Keratinocyte (primary cell): ENCODE results near the gene HMCES. TPM values are rescaled to one million over a fixed set of nuclear protein-coding genes. Genes with fewer than 3 reads are reported as not detected.

Experiments used
- DNase-seq: peaks from one replicate; pipeline ENCODE4 v3.0.0-alpha.2; 2011; ENCODE audit warnings: low read depth, missing footprints, low spot score
- FAIRE-seq: peaks from 2 replicates; lab custom pipeline; 2011; peaks lifted over from hg19 to GRCh38; lab: Jason Lieb, UNC
- H2AFZ ChIP-seq: 2 replicates; pipeline ENCODE4 v1.6.0; 2012; ENCODE audit warnings: low read length, control low read depth, inconsistent platforms; ENCODE audit not compliant: control insufficient read depth
- H3K27ac ChIP-seq: 2 replicates; pipeline ENCODE4 v1.5.1; 2011; ENCODE audit warnings: low read length; ENCODE audit not compliant: control insufficient read depth, insufficient read depth
- H3K27me3 ChIP-seq: 3 replicates; pipeline ENCODE4 v1.6.0; 2011; ENCODE audit warnings: low read length; ENCODE audit not compliant: control insufficient read depth, insufficient read depth; ENCODE audit errors: extremely low read depth
- H3K36me3 ChIP-seq, 2 experiments: 2 replicates in 1 of 2; 3 replicates in 1 of 2; pipeline ENCODE4 v1.5.1; 2011; ENCODE audit warnings: low read length in 2 of 2, mild to moderate bottlenecking in 1 of 2; ENCODE audit not compliant: control insufficient read depth in 2 of 2, insufficient read depth in 2 of 2; ENCODE audit errors: extremely low read depth in 1 of 2
- H3K4me1 ChIP-seq: 3 replicates; pipeline ENCODE4 v1.5.1; 2011; ENCODE audit warnings: low read length; ENCODE audit not compliant: control insufficient read depth, insufficient read depth; ENCODE audit errors: extremely low read depth
- H3K4me2 ChIP-seq: 3 replicates; pipeline ENCODE4 v1.6.0; 2011; ENCODE audit warnings: low read depth, low read length; ENCODE audit not compliant: control insufficient read depth, insufficient read depth; ENCODE audit errors: extremely low read depth
- H3K4me3 ChIP-seq, 3 experiments: fragments of 200-600 bp in 1 of 3; sonication (generic) in 1 of 3; 2 replicates in 2 of 3; 3 replicates in 1 of 3; pipeline ENCODE4 v1.5.1; 2011 to 2016; ENCODE audit warnings: low read length in 3 of 3, mild to moderate bottlenecking in 3 of 3, control low read depth in 2 of 3, inconsistent platforms in 1 of 3, low read depth in 1 of 3, mixed read lengths in 1 of 3, mixed run types in 1 of 3, moderate library complexity in 1 of 3; ENCODE audit not compliant: control insufficient read depth in 2 of 3, insufficient read depth in 2 of 3; ENCODE audit errors: extremely low read depth in 1 of 3
- H3K79me2 ChIP-seq: 2 replicates; pipeline ENCODE4 v1.6.0; 2012; ENCODE audit warnings: low read length; ENCODE audit not compliant: control insufficient read depth, insufficient read depth
- H3K9ac ChIP-seq: 3 replicates; pipeline ENCODE4 v1.6.0; 2011; ENCODE audit warnings: low read length; ENCODE audit not compliant: control insufficient read depth, insufficient read depth; ENCODE audit errors: extremely low read depth
- H3K9me1 ChIP-seq: 3 replicates; pipeline ENCODE4 v1.6.0; 2011; ENCODE audit warnings: low read length; ENCODE audit not compliant: control insufficient read depth, insufficient read depth; ENCODE audit errors: extremely low read depth
- H3K9me3 ChIP-seq: 2 replicates; pipeline ENCODE4 v1.5.1; 2012; ENCODE audit warnings: low read depth, low read length; ENCODE audit not compliant: control insufficient read depth
- H4K20me1 ChIP-seq: 3 replicates; pipeline ENCODE4 v1.6.0; 2011; ENCODE audit warnings: low read length; ENCODE audit not compliant: control insufficient read depth, insufficient read depth; ENCODE audit errors: extremely low read depth
- EZH2 ChIP-seq: IDR thresholded peaks from one replicate; pipeline ENCODE4 v1.6.1; 2012; ENCODE audit warnings: inconsistent platforms, mild to moderate bottlenecking, low read length, moderate library complexity
- dilution Hi-C: fragments of 300-500 bp; cut with MboI; formaldehyde crosslinking; loops from one replicate; pipeline ENCODE4 v1.7.0; 2020; ENCODE audit warnings: low sequenced_read_pairs; ENCODE audit not compliant: extremely low pct_ligation_motif_present
- polyA plus RNA-seq, 5 experiments: library from polyadenylated mRNA; depleted of rRNA in 3 of 5; stranded (reverse) in 3 of 5; stranded (forward) in 1 of 5; unstranded in 1 of 5; fragments of >200 nt; gene quantifications; 1 replicate in 1 of 5; 2 replicates in 3 of 5; 3 replicates in 1 of 5; pipeline versions ENCODE4 v1.2.1 to v1.2.3, GENCODE V29; 2011 to 2012; ENCODE audit warnings: missing spikeins in 2 of 5, low read depth in 1 of 5, low replicate concordance in 1 of 5
- TF ChIP-seq, protein P1 (sequence below), 3 experiments: IDR thresholded peaks in 1 of 3; conservative IDR thresholded peaks in 1 of 3; optimal IDR thresholded peaks in 1 of 3; 2 replicates in 2 of 3; 3 replicates in 1 of 3; pipeline versions ENCODE3 to v1.5.1; 2011; ENCODE audit warnings: low read length in 3 of 3, mild to moderate bottlenecking in 3 of 3, moderate library complexity in 2 of 3, control low read depth in 1 of 3, inconsistent platforms in 1 of 3; ENCODE audit not compliant: insufficient read depth in 2 of 3; ENCODE audit errors: extremely low read depth in 1 of 3

The HMCES gene
- polyA plus RNA-seq, 1 donor (not counting 4 experiments of a cell fraction or from before 2014, with no cell fraction given), result 54.6 TPM

DNA sequence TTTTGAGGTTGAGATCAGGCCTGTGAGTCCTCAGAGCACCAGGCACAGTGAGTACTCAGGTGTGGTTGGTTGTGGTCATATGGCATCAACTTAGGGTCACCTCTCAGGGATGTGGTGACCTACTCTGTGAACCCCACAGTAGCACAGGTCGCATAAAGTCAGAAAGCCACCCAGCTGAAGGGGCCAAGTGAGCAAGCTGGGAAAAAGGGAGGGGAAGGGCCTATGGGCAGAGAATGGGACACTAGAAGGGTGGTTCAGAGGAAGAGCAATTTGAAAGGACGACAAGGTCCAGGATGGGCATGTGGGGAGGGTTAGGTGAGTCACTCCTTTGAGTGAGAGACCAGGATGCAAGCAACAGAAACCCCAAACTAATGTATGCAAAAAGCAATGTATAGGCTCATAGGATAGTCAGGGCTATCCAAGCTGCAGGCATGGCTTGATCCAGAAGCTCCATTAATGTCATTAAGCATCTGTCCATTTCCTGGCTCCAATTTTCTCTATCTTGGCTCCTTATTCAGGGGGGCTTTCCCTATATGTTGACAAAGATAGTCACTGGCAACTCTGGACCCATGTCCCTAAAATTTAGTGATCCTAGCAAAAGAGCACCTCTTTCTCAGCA is 33.5 kb downstream of the HMCES start:
- FAIRE-seq, result no peak
- Histone ChIP-seq H3K4me2 (no peak overlapping the region), H3K27ac (no peak overlapping the region), H3K36me3 (no peaks in the 10 kb centered on the region), H3K9ac (no peak overlapping the region), H3K79me2 (no peaks in the 10 kb centered on the region), H3K27me3 (no peaks in the 10 kb centered on the region), H3K9me3 (no peaks in the 10 kb centered on the region), H3K9me1 (no peaks in the 10 kb centered on the region), H3K4me1 (peaks cover 40% of the 10 kb centered on the region), H2AFZ (no peak overlapping the region), H3K4me3 (no peak overlapping the region), H4K20me1 (no peaks in the 10 kb centered on the region)
- no peak for TF ChIP-seq EZH2
- TF ChIP-seq, protein P1, sequence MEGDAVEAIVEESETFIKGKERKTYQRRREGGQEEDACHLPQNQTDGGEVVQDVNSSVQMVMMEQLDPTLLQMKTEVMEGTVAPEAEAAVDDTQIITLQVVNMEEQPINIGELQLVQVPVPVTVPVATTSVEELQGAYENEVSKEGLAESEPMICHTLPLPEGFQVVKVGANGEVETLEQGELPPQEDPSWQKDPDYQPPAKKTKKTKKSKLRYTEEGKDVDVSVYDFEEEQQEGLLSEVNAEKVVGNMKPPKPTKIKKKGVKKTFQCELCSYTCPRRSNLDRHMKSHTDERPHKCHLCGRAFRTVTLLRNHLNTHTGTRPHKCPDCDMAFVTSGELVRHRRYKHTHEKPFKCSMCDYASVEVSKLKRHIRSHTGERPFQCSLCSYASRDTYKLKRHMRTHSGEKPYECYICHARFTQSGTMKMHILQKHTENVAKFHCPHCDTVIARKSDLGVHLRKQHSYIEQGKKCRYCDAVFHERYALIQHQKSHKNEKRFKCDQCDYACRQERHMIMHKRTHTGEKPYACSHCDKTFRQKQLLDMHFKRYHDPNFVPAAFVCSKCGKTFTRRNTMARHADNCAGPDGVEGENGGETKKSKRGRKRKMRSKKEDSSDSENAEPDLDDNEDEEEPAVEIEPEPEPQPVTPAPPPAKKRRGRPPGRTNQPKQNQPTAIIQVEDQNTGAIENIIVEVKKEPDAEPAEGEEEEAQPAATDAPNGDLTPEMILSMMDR (optimal IDR thresholded peaks at IDR 0.05 in 1 of 3, IDR thresholded peaks at IDR 0.05 in 1 of 3, conservative IDR thresholded peaks at IDR 0.05 in 1 of 3; ENCODE audit: extremely low read depth in 1 of 3, insufficient read depth in 2 of 3, low read length in 3 of 3), result no peak
- dilution Hi-C loops, result no loop called here
- no peak for DNase-seq

DNA sequence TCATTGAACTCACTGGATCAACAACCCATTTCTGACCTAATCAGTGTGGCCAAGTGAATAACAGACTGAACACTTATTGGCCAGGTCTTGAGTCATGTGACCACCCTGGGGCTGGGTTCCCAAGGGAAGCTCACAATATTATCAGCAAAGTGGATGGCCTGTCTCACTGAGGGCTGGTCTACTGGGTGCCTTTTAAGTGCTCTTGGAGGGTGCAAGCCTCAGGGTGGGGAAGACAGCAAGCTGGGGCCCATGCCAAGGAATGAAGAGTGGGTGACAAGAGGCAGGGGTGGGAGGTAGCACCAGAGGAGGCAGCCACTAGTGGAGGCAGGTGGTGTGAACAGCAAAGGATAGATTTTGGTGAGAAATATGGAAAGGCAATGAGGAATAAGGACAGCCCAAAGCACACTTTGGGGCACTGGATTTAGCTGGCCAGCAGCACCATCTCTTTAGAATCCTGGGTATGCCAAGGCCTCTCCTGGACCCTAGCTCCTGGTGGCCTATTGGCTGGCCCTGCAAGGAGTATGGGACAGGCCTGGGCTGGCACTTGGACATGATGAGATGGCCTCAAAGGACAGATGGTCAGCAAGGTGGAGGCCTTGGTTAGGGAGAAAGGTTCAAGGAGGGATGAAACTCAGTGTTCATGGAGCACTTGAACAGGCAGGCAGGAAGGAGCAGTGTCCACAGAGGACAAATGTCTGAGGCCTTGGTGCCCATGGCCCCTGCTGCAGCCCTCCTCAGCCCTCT is 34.2 kb downstream of the HMCES start:
- no peaks in the 10 kb centered on the region for H3K36me3 ChIP-seq
- no peak overlapping the region for H2AFZ ChIP-seq
- H3K9ac ChIP-seq, result no peak overlapping the region
- no peak overlapping the region for H3K4me2 ChIP-seq
- TF ChIP-seq, protein P1 (optimal IDR thresholded peaks at IDR 0.05 in 1 of 3, IDR thresholded peaks at IDR 0.05 in 1 of 3, conservative IDR thresholded peaks at IDR 0.05 in 1 of 3; ENCODE audit: extremely low read depth in 1 of 3, insufficient read depth in 2 of 3, low read length in 3 of 3), result no peak
- TF ChIP-seq EZH2, result no peak
- H3K9me1 ChIP-seq, result no peaks in the 10 kb centered on the region
- H3K79me2 ChIP-seq, result no peaks in the 10 kb centered on the region
- DNase-seq, result no peak
- no peak overlapping the region for H3K27ac ChIP-seq
- H3K27me3 ChIP-seq, result no peaks in the 10 kb centered on the region
- no peak for FAIRE-seq
- no peaks in the 10 kb centered on the region for H3K9me3 ChIP-seq
- no peak overlapping the region for H3K4me3 ChIP-seq
- dilution Hi-C loops, result no loop called here
- peaks cover 40% of the 10 kb centered on the region for H3K4me1 ChIP-seq
- H4K20me1 ChIP-seq, result no peaks in the 10 kb centered on the region
